Kidney tubule cell (primary cell): ENCODE measurements around the gene RCAN2.

Source experiments
- DNase-seq: peaks from one replicate; pipeline ENCODE4 v3.0.0-alpha.2; 2018; ENCODE audit warnings: low spot score

Gene RCAN2

DNA sequence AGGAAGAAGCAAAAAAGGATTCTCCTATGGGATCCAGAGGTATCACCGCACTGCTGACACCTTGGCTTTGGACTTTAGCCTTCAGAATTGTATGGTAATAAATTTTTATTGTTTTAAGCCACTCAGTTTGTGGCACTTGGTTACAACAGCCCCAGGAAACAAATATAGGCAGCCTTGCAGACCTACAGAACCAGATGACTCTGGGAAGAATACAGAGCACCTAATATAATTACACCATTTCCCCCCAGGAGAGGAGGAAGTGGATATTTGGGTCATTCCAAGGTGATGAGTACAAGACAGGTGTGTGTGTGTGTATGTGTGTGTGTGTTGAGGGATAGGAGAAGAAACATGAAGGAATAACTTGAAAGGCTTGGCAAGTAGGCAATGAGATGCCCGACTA lies 236.3 kb downstream of the RCAN2 start:
- peak; percentile 56 for DNase-seq

DNA sequence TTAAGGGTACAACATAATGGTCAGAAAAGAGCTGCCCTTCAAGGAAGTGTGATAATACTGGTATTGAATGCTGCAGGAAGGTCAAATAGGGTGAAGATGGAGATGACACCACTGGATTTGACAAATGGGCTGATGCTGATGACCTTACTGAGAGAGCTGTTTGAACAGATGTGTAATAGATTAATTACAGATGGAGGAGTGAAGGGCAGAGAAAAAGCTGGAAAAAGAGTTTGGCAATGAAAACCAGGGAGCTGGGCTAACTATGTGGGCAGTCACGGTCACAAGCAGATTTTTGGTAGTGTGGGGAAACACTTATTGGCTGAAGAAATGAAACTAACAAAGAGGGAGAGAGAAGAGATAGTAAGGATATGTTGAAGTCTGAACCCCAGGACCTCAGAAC lies 236.9 kb downstream of the RCAN2 start:
- DNase-seq, result no peak

DNA sequence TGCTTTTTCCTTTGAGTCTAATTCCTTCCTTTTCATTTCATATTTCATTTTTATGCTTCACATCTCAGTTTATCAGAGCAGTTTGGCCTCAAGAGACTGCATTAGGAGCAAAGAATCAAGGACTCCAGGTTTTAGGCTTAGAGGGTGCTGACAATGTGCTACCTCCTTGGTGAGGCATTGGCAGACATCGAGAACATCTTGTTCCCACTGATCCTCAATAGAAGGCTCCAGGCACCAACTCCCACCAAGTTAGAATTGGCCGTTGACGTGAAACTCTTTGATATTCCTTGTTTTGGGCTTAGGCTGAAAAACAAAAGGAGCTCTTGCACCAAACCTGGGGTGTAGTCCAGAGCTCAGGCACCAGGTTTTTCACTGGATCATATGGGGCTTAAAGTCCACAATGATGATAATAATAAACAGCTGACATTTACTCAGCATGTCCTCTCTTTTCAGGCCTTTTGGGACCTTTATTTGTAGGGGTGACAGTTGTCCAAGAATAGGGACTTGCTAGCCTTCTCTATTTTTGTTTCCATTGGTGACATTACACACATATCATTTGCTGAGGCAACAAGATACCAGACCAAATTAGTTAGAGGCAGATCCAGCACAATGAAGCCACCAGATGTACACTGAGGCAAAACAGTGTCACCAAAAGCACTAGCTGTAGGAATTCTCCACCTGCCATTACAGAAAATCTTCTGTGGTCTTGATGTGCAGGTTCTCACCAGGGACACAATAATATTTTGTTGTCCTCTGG lies 239.5 kb downstream of the RCAN2 start:
- no peak for DNase-seq

- DNase-seq, result no peak
Measured at GRCh38 chr6:46248143-46248542, 243.1 kb downstream of the RCAN2 start.

DNA sequence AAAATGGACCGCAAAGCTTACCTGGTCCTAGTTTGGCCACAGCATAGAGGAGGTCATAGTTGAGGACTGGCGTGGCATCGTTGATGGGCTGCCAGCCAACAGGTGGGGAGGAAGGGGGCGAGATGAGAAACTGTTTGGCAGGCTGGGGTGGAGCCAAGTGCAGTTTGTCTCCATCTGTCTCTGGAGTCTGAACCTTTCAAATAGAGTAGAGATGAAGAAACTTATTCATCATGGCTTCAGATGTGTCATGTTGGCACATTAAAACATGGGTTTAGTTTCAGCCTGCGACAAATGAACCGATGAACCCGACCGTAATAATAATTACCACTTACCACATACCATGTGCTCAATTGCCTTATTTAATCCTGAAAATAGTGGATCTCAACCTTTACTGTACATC lies 244.5 kb downstream of the RCAN2 start:
- no peak for DNase-seq

GRCh38 chr6:46246081-46246480 lies 245.2 kb downstream of the RCAN2 start:
- no peak for DNase-seq

- DNase-seq, result no peak
Measured at GRCh38 chr6:46244670-46245069, 246.6 kb downstream of the RCAN2 start.

DNA sequence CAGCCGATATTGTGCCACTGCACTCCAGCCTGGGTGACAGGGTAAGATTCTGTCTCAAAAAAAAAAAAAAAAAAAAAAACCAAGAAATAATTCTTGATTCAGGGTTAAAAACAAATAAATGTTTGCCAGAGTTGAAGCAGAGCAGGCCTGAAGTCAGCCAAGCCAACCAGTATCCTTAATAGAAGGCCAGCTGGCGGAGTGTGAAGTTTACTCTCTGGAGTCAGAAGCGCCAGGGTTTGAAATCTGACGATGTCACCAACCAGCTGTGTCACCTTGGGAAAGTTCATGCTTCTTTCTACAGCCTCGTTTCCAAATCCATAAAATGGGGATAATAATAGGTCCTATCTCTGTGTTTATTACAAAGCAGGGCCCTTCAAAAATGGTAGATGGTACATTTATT lies 247.5 kb downstream of the RCAN2 start:
- no peak for DNase-seq

DNA sequence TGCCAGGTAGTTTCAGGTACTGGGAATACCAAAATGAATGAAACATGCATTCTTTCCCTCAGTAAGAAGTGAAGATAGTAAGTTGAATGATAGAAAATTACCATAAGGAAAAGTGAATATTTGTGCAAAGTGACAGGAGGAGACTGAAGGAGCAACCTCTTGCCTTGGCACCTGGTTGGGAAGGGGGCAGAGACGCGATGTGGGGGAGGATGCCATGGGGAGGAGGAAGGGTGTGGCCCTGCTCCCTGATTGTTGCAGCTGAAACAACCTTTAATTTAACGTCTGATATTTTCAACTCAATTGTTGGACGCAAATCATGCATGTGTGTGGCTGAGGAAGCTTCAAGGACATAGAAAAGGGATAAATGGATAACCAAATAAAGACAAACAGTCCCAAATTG lies 248.3 kb downstream of the RCAN2 start:
- no peak for DNase-seq

- no peak for DNase-seq
Measured at GRCh38 chr6:46240866-46241565, 250.2 kb downstream of the RCAN2 start.

DNA sequence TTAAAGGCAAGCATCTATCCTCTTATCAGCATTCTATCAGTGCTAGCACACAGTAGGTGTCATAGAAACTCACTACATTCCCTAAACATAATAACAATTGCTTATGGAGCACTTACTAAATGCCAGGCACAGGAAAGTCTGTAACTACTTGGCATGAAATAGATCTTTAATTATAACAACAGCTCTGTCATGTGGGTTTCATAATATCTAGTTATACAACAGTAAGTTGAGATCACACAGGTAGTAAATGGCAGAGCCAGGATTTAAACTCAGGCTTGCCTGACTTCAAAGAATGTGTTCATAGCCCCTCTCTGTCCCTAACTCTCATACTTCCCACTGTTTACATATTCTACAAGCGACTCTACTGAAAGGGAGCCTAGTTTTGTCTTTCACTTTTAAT lies 254.5 kb downstream of the RCAN2 start:
- no peak for DNase-seq

GRCh38 chr6:46235242-46235641 lies 256.0 kb downstream of the RCAN2 start:
- DNase-seq, result no peak

GRCh38 chr6:46234700-46235099 lies 256.5 kb downstream of the RCAN2 start:
- no peak for DNase-seq

GRCh38 chr6:46234156-46234556 lies 257.1 kb downstream of the RCAN2 start:
- no peak for DNase-seq

GRCh38 chr6:46233129-46233528 lies 258.1 kb downstream of the RCAN2 start:
- no peak for DNase-seq

- DNase-seq, result no peak
Measured at GRCh38 chr6:46222286-46222685, 269.0 kb downstream of the RCAN2 start.

DNA sequence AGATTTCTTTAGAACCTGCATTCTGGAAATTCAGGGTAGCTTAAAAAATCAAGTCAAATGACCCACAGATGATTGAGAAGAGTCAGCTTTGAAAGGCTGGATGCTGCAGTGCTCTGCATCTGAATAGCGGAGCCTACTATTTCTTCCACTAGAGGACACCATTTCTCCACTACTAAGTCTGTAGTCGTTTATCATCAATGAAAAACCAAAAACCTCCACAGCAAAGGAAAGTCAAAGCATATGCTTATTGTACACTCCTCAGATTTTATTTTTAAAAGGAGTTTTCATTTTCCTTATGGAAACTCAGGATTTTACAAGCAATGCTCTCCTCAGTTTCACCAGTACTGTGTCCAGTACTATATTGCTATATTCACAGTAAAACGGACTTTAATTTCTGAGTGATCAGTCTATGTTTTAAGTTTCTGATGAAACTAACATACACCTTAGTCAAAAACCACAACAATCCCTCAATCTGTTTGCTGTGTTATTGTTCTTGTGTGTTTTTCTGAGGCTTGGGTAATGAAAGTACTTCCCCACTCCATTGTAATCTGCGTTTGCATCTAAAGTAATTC lies 269.9 kb downstream of the RCAN2 start:
- DNase-seq, result peak; percentile 53

GRCh38 chr6:46220352-46221221 lies 270.7 kb downstream of the RCAN2 start:
- DNase-seq, result no peak

- DNase-seq, result no peak
Measured at GRCh38 chr6:46219661-46220060, 271.6 kb downstream of the RCAN2 start.

DNA sequence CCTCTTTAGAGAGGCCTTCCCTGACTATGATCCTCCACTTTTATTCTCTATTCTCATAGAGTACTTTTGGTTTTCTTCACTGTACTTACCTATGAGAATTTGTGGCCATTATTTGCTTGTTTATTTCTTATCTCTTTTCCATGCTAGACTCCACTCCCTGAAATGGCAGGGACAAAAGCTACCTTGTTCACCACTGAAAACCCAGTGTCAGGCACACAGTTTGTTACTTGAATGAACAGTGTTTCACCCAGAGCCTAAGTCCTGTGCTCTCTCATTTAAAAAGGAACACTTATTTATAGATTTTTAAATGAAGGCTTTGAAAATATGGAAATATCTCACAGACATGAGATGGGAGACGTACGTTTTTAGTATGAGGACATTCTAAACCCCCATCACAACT lies 272.8 kb downstream of the RCAN2 start:
- no peak for DNase-seq

DNA sequence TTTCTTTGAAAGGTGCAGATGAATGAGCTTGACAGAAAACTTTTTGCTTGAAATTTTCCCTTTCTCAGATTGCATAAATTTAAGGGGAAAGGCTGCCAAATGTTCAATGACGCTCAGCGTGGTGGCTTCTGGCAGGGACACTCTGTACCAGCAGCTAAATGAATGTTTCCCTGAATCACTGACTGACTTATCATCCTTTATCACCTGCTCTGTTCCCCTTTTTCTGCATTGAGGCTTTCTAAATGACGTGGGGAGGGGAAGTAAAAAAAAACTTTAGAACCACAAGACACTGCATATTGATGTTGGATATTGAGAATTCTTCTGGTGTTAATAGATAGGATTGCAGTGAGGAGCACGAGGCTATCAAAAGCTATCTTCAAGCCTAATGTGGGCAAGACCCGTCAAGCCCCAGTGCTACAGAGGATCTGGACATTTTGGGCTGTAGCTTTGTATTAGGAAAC lies 273.5 kb downstream of the RCAN2 start:
- no peak for DNase-seq

- no peak for DNase-seq
Measured at GRCh38 chr6:46216879-46217278, 274.4 kb downstream of the RCAN2 start.
